Retinal pigment epithelial cell (primary cell): Measurements from ENCODE around the gene CORO6.

ENCODE experiments used
- DNase-seq: peaks from one replicate; pipeline ENCODE4 v3.0.0-alpha.2; 2010; ENCODE audit warnings: low read depth
- H3K4me3 ChIP-seq: 2 replicates; pipeline ENCODE4 v1.5.1; 2011; ENCODE audit warnings: mild to moderate bottlenecking, low read length, control low read depth, moderate library complexity
- CTCF ChIP-seq: conservative IDR thresholded peaks from 2 replicates; pipeline ENCODE4 v1.5.1; 2011; ENCODE audit warnings: low read depth, low read length, control low read depth, inconsistent platforms

Gene CORO6

GRCh38 chr17:29618272-29619065 is 4.2 kb downstream of the CORO6 start:
- TF ChIP-seq CTCF, result no peak
- no peak for DNase-seq
- H3K4me3 ChIP-seq, result no peak overlapping the region

DNA sequence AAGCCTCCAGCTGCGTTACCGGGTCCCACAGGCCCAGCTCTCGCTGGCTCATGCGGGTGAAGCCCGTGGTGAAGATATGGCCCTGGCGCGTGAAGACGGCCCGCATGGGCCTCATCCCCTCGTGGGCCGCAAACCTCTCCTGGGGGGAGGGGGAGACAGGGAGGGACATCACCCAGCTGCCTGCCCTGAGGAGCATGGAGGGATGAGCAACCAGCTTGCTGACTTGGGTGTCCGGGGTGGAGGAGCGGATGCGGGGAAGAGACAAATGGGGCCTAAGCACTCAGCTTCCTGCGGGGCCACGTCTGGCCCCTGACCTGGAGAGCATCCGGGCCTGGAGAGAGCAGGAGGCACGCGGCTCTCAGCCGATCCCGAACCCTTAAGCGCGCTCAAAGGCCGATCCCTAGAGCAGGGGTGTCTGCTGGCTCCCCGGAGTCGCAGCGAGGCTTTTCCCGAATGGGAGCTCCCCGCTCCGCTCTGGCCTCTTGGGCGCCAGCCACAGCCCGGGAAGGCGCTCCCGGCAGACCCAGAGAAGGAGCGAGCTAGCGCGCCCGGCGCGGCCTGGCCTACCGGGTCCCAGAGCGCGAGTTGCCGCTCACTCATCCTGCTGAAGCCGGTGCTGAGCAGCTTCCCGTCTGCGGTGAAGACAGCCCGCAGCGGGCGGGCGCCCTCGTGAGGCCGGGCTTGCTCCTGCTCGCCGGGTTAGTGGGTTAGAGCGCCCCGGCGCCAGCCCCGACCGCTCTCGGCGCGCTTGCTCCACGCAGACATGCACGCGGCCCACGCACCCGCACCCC is 5.0 kb downstream of the CORO6 start:
- TF ChIP-seq CTCF, result peak; percentile 72
- H3K4me3 ChIP-seq, result peak overlapping the region; percentile 27
- DNase-seq, result no peak

DNA sequence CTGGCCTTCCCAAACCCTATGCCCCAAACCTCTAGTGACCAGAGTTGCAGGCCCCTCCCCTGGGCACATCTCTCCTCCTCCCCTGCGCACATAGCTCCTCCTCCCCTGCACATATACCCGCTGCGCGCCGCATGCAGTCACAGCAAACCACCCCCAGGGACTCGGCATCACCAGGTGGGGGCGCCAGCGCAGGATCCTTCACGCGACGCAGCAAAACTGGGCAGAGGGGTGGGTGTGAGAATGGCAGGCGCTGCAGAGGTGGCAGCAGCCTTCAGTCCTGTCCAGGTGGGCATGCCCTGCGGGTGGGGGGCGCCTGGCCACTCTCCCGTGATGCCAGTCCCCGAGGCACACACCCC is 5.6 kb downstream of the CORO6 start:
- peak overlapping the region; percentile 27 for H3K4me3 ChIP-seq
- TF ChIP-seq CTCF, result peak; percentile 87

DNA sequence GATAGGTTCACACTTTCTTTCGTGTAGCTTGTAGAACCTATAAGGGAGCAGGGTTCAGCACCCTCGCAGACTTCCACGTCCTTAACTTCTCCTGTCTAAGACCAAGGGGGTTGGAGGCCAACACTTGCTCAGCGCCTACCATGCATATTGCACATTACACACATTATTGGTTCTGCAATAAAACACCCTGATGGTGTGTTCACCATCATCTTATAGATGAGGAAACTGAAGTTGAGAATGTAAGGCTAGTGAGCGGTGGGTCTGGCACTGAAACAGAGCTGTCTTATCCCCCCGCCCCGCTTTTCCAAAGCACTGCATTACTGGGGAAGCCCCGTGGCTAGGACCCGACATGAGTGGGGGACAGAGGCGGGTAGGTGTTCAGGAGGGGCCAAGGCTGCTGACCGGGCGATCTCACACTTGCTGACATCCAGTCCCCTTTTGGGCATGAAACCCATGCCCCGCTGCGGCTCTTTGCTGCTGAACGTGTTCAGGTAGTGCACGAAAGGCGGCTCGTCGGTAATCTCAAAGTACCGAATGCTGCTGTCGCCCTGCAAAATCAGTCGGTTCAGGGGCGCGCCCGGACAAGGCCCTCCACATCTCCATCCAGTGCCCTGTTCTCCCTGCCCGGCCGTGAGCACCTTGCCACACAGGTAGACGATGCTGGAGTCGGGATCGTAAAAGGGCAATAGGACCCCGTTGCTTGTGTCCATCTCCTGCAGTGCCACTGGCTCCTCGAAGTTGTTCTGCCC is 6.2 kb downstream of the CORO6 start:
- H3K4me3 ChIP-seq, result peak overlapping the region; percentile 36
- DNase-seq, result no peak
- no peak for TF ChIP-seq CTCF

More for the DNA sequence above, 5.6 kb downstream of the CORO6 start:
- DNase-seq, result peak; percentile 48

DNA sequence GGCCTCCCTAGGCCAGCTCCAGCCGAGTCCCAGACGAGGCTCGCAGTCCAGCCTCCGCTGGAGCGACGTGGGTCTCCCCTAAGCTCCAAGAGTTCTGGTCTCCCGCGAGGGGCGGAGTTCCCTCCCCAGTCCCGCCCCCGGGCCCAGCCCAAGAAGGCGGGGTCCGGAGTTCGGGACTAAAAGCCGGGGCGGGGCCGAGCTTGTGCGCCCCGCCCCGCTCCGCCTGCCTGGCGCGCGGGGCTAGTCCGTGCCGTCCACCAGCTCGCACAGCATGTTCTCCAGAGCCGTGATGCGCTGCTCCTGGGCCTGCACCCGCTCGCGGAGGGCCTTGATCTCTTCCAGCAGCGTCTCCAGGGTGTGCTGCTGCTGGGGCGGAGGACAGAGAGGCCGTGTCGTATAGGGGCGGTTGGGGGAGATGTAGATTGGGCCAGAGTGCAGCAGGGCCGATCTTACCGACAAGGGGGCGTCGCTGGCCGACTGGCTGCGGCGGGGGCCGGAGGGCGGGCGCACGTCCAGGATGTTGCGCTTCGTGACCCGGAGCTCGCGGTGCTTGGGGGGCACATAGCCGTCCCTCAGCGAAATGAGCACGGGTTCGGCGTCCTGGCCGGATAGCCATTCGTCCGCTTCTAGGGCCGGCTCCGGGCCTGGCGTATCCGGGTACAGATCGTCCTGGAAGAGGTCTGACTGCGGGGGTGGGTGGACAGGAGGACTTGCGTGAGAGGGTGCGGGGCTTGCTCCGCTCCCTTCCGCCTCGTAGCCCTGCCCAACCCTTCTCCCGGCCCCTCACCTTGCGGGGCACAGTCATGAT is 7.0 kb downstream of the CORO6 start:
- peak; percentile 61 for DNase-seq
- peak overlapping the region; percentile 36 for H3K4me3 ChIP-seq
- TF ChIP-seq CTCF, result no peak

- DNase-seq, result no peak
- H3K4me3 ChIP-seq, result no peak overlapping the region
- TF ChIP-seq CTCF, result no peak
These were observed 7.7 kb downstream of the CORO6 start for GRCh38 chr17:29615048-29615385.
